ENCODE data around the gene SQSTM1. TPM values are rescaled to one million over a fixed set of nuclear protein-coding genes. Genes with fewer than 3 reads are reported as not detected.
A peak's percentile ranks its signal among the peaks of the same experiment; 100 is the strongest.

SQSTM1 gene
- total RNA-seq, 1 experiment from 2014 or later, result 78.5 TPM

DNA sequence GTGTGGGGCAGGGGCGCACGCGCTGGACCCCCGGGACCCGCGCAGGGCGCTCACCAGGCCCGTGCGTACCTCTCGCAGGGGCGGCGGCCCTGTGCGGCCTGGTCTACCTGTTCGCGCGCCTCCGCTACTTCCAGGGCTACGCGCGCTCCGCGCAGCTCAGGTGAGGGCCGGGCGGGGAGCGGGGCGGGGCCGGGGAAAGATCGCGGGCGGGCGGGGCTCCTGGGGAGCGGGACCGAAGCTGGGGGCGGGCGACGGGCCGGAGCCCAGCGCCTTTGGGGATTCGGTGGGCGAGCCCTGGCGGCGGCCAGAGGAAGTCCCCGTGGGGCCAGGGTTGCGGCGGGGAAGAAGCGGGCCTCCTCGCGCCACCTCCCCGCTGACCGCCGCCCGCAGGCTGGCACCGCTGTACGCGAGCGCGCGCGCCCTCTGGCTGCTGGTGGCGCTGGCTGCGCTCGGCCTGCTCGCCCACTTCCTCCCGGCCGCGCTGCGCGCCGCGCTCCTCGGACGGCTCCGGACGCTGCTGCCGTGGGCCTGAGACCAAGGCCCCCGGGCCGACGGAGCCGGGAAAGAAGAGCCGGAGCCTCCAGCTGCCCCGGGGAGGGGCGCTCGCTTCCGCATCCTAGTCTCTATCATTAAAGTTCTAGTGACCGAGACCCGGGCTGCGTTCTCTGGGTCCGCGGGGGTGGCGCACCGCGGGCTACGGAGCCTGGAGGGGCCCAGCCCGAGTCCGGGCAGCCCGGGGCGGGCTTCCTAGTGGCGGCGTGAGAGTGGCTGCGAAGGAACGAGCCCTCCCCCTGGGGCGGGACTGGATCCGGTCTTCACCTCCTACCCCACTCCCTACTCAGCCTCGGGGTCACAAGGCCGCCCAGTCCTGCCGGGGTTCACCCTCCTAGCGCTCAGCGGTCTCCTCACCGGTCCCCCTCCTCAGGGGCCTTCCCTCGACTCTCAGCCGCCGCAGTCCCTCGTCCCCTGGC is 24.6 kb upstream of the SQSTM1 start:
- DNase-seq (ENCODE audit: low spot score) (peak; percentile 84), ATAC-seq (peak; percentile 61)
- ChIA-PET POLR2A (interaction anchor here (1.0 to 1.1 kb wide), 2 partner anchors 10 to 64 kb away, joined by 3 to 4 read pairs; no protein-coding TSS in a partner anchor), CTCF (interaction anchor here (0.5 to 5.7 kb wide), 16 partner anchors 10 to 810 kb away, joined by 3 to 39 read pairs (median 4); partner anchors contain the start of gene SQSTM1)
- H3K4me1 Mint-ChIP-seq, result peaks cover 18% of the 10 kb centered on the region
- peak overlapping the region; percentile 90; the same call in 1 of the 2 replicates for H3K27ac Mint-ChIP-seq
- peaks cover 15% of the 10 kb centered on the region for H3K36me3 Mint-ChIP-seq
- no peaks in the 10 kb centered on the region for H3K9me3 Mint-ChIP-seq
- peak overlapping the region; percentile 67 for H3K4me3 Mint-ChIP-seq
- H3K27me3 Mint-ChIP-seq (ENCODE audit: low read depth), result no peaks in the 10 kb centered on the region
- TF ChIP-seq NFATC4 (CRISPR knock-in tag; IDR thresholded peaks at IDR 0.05) (no peak), ZNF263 (CRISPR knock-in tag; IDR thresholded peaks at IDR 0.05; ENCODE audit: low read depth) (no peak), ZNF219 (CRISPR knock-in tag; IDR thresholded peaks at IDR 0.05; ENCODE audit: borderline replicate concordance) (peak; percentile 63), ESRRA (CRISPR knock-in tag; IDR thresholded peaks at IDR 0.05; ENCODE audit: borderline replicate concordance) (peak; percentile 82; the same call in 1 of the 2 replicates), GABPB1 (CRISPR knock-in tag; IDR thresholded peaks at IDR 0.05) (peak; percentile 43; the same call in 1 of the 2 replicates), TEAD1 (CRISPR knock-in tag; IDR thresholded peaks at IDR 0.05) (peak; percentile 65; the same call in 1 of the 2 replicates), MYBL2 (CRISPR knock-in tag; IDR thresholded peaks at IDR 0.05) (peak; percentile 28), SMAD4 (CRISPR knock-in tag; IDR thresholded peaks at IDR 0.05) (no peak), CBFB (CRISPR knock-in tag; IDR thresholded peaks at IDR 0.05; ENCODE audit: low read depth) (no peak), ZNF396 (CRISPR knock-in tag; IDR thresholded peaks at IDR 0.05; ENCODE audit: borderline replicate concordance) (no peak), FOXK1 (CRISPR knock-in tag; IDR thresholded peaks at IDR 0.05) (no peak; the same call in 1 of the 2 replicates)
- TF ChIP-seq, protein P1, sequence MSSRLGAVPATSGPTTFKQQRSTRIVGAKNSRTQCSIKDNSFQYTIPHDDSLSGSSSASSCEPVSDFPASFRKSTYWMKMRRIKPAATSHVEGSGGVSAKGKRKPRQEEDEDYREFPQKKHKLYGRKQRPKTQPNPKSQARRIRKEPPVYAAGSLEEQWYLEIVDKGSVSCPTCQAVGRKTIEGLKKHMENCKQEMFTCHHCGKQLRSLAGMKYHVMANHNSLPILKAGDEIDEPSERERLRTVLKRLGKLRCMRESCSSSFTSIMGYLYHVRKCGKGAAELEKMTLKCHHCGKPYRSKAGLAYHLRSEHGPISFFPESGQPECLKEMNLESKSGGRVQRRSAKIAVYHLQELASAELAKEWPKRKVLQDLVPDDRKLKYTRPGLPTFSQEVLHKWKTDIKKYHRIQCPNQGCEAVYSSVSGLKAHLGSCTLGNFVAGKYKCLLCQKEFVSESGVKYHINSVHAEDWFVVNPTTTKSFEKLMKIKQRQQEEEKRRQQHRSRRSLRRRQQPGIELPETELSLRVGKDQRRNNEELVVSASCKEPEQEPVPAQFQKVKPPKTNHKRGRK (CRISPR knock-in tag; IDR thresholded peaks at IDR 0.05; ENCODE audit: borderline replicate concordance), result no peak
- TF ChIP-seq, protein P2, sequence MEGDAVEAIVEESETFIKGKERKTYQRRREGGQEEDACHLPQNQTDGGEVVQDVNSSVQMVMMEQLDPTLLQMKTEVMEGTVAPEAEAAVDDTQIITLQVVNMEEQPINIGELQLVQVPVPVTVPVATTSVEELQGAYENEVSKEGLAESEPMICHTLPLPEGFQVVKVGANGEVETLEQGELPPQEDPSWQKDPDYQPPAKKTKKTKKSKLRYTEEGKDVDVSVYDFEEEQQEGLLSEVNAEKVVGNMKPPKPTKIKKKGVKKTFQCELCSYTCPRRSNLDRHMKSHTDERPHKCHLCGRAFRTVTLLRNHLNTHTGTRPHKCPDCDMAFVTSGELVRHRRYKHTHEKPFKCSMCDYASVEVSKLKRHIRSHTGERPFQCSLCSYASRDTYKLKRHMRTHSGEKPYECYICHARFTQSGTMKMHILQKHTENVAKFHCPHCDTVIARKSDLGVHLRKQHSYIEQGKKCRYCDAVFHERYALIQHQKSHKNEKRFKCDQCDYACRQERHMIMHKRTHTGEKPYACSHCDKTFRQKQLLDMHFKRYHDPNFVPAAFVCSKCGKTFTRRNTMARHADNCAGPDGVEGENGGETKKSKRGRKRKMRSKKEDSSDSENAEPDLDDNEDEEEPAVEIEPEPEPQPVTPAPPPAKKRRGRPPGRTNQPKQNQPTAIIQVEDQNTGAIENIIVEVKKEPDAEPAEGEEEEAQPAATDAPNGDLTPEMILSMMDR (IDR thresholded peaks at IDR 0.05), result peak; percentile 22; the same call in 1 of the 2 replicates
- TF ChIP-seq, protein P3, sequence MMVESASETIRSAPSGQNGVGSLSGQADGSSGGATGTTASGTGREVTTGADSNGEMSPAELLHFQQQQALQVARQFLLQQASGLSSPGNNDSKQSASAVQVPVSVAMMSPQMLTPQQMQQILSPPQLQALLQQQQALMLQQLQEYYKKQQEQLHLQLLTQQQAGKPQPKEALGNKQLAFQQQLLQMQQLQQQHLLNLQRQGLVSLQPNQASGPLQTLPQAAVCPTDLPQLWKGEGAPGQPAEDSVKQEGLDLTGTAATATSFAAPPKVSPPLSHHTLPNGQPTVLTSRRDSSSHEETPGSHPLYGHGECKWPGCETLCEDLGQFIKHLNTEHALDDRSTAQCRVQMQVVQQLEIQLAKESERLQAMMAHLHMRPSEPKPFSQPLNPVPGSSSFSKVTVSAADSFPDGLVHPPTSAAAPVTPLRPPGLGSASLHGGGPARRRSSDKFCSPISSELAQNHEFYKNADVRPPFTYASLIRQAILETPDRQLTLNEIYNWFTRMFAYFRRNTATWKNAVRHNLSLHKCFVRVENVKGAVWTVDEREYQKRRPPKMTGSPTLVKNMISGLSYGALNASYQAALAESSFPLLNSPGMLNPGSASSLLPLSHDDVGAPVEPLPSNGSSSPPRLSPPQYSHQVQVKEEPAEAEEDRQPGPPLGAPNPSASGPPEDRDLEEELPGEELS (CRISPR knock-in tag; IDR thresholded peaks at IDR 0.05), result 0 out of 2 replicates have a peak, but pooled peaks have one; percentile 9
- TF ChIP-seq, protein P4, sequence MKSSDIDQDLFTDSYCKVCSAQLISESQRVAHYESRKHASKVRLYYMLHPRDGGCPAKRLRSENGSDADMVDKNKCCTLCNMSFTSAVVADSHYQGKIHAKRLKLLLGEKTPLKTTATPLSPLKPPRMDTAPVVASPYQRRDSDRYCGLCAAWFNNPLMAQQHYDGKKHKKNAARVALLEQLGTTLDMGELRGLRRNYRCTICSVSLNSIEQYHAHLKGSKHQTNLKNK (CRISPR knock-in tag; IDR thresholded peaks at IDR 0.05), result peak; percentile 63; the same call in 1 of the 2 replicates
- TF ChIP-seq, protein P5, sequence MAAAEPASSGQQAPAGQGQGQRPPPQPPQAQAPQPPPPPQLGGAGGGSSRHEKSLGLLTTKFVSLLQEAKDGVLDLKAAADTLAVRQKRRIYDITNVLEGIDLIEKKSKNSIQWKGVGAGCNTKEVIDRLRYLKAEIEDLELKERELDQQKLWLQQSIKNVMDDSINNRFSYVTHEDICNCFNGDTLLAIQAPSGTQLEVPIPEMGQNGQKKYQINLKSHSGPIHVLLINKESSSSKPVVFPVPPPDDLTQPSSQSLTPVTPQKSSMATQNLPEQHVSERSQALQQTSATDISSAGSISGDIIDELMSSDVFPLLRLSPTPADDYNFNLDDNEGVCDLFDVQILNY (CRISPR knock-in tag; IDR thresholded peaks at IDR 0.05), result peak; percentile 78; the same call in 1 of the 2 replicates
- TF ChIP-seq, protein P6, sequence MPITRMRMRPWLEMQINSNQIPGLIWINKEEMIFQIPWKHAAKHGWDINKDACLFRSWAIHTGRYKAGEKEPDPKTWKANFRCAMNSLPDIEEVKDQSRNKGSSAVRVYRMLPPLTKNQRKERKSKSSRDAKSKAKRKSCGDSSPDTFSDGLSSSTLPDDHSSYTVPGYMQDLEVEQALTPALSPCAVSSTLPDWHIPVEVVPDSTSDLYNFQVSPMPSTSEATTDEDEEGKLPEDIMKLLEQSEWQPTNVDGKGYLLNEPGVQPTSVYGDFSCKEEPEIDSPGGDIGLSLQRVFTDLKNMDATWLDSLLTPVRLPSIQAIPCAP (CRISPR knock-in tag; IDR thresholded peaks at IDR 0.05), result no peak; the same call in 1 of the 2 replicates
- TF ChIP-seq, protein P7, sequence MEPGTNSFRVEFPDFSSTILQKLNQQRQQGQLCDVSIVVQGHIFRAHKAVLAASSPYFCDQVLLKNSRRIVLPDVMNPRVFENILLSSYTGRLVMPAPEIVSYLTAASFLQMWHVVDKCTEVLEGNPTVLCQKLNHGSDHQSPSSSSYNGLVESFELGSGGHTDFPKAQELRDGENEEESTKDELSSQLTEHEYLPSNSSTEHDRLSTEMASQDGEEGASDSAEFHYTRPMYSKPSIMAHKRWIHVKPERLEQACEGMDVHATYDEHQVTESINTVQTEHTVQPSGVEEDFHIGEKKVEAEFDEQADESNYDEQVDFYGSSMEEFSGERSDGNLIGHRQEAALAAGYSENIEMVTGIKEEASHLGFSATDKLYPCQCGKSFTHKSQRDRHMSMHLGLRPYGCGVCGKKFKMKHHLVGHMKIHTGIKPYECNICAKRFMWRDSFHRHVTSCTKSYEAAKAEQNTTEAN (CRISPR knock-in tag; IDR thresholded peaks at IDR 0.05), result 0 out of 2 replicates have a peak, but pooled peaks have one; percentile 21
- TF ChIP-seq, protein P8, sequence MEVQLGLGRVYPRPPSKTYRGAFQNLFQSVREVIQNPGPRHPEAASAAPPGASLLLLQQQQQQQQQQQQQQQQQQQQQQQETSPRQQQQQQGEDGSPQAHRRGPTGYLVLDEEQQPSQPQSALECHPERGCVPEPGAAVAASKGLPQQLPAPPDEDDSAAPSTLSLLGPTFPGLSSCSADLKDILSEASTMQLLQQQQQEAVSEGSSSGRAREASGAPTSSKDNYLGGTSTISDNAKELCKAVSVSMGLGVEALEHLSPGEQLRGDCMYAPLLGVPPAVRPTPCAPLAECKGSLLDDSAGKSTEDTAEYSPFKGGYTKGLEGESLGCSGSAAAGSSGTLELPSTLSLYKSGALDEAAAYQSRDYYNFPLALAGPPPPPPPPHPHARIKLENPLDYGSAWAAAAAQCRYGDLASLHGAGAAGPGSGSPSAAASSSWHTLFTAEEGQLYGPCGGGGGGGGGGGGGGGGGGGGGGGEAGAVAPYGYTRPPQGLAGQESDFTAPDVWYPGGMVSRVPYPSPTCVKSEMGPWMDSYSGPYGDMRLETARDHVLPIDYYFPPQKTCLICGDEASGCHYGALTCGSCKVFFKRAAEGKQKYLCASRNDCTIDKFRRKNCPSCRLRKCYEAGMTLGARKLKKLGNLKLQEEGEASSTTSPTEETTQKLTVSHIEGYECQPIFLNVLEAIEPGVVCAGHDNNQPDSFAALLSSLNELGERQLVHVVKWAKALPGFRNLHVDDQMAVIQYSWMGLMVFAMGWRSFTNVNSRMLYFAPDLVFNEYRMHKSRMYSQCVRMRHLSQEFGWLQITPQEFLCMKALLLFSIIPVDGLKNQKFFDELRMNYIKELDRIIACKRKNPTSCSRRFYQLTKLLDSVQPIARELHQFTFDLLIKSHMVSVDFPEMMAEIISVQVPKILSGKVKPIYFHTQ (CRISPR knock-in tag; IDR thresholded peaks at IDR 0.05), result peak; percentile 14; the same call in 1 of the 2 replicates
- TF ChIP-seq, protein P9, sequence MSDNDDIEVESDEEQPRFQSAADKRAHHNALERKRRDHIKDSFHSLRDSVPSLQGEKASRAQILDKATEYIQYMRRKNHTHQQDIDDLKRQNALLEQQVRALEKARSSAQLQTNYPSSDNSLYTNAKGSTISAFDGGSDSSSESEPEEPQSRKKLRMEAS (CRISPR knock-in tag; IDR thresholded peaks at IDR 0.05), result 0 out of 2 replicates have a peak, but pooled peaks have one; percentile 34
- TF ChIP-seq, protein P10, sequence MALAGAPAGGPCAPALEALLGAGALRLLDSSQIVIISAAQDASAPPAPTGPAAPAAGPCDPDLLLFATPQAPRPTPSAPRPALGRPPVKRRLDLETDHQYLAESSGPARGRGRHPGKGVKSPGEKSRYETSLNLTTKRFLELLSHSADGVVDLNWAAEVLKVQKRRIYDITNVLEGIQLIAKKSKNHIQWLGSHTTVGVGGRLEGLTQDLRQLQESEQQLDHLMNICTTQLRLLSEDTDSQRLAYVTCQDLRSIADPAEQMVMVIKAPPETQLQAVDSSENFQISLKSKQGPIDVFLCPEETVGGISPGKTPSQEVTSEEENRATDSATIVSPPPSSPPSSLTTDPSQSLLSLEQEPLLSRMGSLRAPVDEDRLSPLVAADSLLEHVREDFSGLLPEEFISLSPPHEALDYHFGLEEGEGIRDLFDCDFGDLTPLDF (CRISPR knock-in tag; IDR thresholded peaks at IDR 0.05), result 0 out of 2 replicates have a peak, but pooled peaks have one; percentile 38

All from WTC11 (cell line).